Sigmoid colon (tissue), 4 donors: ENCODE measurements around the gene HIF1A.

ENCODE experiments used
- EP300 ChIP-seq, 4 donors: sonication (generic); formaldehyde crosslinking; IDR thresholded peaks; one replicate each; pipeline ENCODE4 v1.6.1; 2017; ENCODE audit warnings: antibody characterized with exemption in 4 of 4
- POLR2A ChIP-seq, 2 donors: fragments of 450-650 bp; IDR thresholded peaks; one replicate each; pipeline ENCODE4 v1.6.1; 2016; ENCODE audit warnings: antibody characterized with exemption in 2 of 2, mild to moderate bottlenecking in 2 of 2, moderate library complexity in 2 of 2
- TF ChIP-seq, protein P1 (sequence below), 4 experiments: fragments of 450-650 bp in 3 of 4; fragments of 200-600 bp in 1 of 4; IDR thresholded peaks; one replicate each; pipeline ENCODE4 v1.5.1; 2016 to 2019; ENCODE audit warnings: antibody characterized with exemption in 4 of 4, mild to moderate bottlenecking in 3 of 4, moderate library complexity in 2 of 4

DNA sequence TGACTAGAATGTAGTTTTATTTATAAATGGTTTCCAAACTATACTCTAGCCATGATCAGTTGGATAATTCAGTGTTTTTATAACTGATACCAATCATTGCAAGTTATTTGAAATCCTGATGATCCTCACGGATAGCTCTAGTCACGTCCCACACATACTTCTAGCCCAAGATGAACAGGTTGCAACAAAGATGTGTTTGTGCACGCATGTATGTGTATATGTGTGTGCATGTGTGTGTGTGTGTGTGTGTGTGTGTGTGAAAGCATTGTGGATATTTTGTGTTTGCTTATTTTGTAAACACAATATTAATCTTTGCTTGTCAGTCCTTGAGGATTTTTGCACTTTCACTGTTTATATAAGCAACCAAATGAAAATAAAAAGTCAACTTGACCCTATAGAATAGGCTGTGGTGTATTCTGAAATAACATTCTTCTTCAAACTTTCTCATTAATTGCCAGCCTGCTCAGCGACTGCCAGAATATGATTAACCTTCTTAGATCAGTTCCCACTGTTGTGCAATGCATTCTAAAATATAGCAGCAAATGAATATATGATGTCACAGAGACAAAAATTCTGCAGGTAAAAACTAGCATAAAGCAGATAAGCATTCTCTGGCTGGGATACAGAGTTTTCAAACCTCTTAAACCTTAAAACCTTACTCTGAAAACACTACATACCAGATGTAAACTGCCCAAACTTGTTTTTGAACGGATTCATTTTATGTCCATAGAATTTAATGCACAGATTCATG, 48.8 kb upstream of the HIF1A start:
- TF ChIP-seq, protein P1, sequence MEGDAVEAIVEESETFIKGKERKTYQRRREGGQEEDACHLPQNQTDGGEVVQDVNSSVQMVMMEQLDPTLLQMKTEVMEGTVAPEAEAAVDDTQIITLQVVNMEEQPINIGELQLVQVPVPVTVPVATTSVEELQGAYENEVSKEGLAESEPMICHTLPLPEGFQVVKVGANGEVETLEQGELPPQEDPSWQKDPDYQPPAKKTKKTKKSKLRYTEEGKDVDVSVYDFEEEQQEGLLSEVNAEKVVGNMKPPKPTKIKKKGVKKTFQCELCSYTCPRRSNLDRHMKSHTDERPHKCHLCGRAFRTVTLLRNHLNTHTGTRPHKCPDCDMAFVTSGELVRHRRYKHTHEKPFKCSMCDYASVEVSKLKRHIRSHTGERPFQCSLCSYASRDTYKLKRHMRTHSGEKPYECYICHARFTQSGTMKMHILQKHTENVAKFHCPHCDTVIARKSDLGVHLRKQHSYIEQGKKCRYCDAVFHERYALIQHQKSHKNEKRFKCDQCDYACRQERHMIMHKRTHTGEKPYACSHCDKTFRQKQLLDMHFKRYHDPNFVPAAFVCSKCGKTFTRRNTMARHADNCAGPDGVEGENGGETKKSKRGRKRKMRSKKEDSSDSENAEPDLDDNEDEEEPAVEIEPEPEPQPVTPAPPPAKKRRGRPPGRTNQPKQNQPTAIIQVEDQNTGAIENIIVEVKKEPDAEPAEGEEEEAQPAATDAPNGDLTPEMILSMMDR (IDR thresholded peaks at IDR 0.05), result no peak
- TF ChIP-seq EP300 (IDR thresholded peaks at IDR 0.05) (no peak), POLR2A (IDR thresholded peaks at IDR 0.05) (no peak)
